Measurements from ENCODE around the gene ACTR1B.
"Not testable (repeated sequence)": the region's sequence is repeated elsewhere in the genome, so short reads cannot be mapped to it uniquely, and the experiment has no call there.

- not testable (repeated sequence) for TF ChIP-seq CTCF (IDR thresholded peaks at IDR 0.05; ENCODE audit: insufficient read depth, low read depth, low read length); EZH2 (IDR thresholded peaks at IDR 0.05; ENCODE audit: insufficient read depth, low read length)
Observed at GRCh38 chr2:97618939-97619827, 44.7 kb downstream of the ACTR1B start.

Data from astrocyte (in vitro differentiated cells and primary cell).